NCI-H2081 (cell line): ENCODE measurements around the gene APBA2.

ENCODE experiments used
- DNase-seq, 2 experiments: peaks; one replicate each; lab custom pipeline; 2025; lab: John Stamatoyannopoulos, UW

APBA2 gene

DNA sequence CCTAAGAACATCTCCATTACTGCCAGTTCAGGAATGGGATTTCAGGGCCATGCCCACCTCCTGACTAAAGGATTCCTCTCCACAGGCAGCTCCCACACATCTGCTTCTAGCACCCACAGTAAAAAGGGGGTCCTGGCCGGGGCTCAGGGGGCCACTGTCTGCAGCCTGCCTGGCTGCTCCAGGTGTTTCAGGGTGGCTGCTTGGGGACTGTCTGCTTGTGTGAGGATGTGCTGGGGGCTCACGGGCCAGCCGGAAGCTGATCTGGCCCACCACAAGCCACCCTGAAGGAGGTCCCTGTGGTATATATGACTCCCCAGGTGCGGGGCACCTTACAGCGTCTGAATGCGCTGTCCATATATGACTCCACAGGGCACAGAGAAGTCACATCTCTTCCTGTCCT lies 248.5 kb downstream of the APBA2 start:
- no peak for DNase-seq

- no peak for DNase-seq
Measured at GRCh38 chr15:29134641-29135308, 249.0 kb downstream of the APBA2 start.

DNA sequence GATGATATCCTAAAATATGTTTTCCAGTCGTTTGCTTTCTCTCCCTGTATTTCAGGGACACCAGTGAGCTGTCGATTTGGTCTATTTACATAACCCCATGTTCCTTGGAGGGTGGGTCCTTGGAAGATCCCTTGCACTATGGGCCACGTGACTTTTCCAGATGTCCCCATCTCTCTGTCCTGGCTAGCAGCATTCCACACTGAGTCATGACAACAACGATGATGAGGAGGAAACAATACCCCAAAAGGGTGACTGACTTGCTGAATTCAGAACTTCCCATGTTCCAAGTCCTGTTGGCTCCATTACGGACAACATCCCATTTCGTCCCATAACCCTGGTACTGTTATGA lies 249.5 kb downstream of the APBA2 start:
- DNase-seq: no peak

- DNase-seq: no peak
Measured at GRCh38 chr15:29135702-29136646, 250.2 kb downstream of the APBA2 start.

- no peak for DNase-seq
Measured at GRCh38 chr15:29138260-29138659, 252.5 kb downstream of the APBA2 start.

DNA sequence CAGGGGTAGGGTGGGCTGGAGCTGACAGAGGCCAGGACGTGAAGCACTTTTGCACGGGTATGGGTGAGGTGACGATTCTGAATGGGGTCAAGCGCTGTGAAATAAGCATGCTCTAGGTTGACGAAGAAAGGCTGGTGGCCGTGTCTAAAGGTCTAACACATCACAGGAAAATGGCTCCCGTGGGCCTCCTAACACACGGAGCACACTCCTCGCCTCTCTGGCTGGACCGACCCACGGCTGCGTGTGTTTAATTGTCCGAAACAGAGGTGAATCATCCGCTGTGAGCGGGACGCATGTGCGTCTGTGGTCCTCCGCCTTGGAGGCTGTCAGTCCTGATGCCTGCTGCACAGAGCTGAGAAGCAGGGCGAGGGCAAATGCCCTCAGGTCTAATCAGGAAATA lies 253.3 kb downstream of the APBA2 start:
- DNase-seq: no peak

- DNase-seq: peak; percentile 63 to 72
Measured at GRCh38 chr15:29139540-29140459, 254.0 kb downstream of the APBA2 start.

DNA sequence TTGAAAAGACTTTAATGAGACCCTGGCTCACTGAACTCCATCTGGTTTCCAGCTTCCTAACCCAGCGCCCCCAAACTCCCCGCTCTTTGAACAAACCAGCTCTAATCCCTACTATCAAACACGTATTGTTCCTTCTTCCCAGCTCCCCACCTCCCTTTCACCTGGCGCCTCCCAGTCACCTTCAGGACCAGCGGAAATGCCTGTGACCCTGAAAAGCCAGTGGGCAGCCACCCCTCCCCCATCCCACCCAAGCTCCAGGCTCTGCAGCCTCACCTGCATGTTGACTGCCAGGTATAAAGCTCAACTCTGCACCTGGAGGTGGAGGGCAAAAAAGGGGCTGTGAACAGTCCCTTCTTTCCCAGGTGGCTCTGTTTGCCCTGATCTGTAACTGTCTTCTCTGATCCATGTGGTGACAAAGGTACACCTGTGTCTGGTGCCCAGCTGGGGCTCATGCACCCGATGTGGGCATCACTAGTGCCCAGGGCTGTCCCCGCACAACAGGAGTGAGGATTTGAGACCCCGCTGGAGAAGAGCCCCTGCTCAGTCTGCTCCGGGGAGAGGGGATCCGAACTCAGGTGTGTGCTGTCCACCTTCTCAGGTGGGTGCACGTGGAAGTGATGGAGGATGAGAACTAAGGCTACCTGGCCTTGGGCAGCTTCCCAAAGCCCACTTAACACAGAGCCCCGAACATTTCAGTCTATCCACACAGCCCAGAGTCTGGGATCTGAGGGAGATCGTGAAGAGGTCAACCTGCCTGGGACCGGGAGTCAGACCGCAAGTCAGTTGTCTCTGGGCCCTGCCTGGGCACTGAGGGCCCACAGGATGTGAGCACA lies 254.9 kb downstream of the APBA2 start:
- no peak for DNase-seq

DNA sequence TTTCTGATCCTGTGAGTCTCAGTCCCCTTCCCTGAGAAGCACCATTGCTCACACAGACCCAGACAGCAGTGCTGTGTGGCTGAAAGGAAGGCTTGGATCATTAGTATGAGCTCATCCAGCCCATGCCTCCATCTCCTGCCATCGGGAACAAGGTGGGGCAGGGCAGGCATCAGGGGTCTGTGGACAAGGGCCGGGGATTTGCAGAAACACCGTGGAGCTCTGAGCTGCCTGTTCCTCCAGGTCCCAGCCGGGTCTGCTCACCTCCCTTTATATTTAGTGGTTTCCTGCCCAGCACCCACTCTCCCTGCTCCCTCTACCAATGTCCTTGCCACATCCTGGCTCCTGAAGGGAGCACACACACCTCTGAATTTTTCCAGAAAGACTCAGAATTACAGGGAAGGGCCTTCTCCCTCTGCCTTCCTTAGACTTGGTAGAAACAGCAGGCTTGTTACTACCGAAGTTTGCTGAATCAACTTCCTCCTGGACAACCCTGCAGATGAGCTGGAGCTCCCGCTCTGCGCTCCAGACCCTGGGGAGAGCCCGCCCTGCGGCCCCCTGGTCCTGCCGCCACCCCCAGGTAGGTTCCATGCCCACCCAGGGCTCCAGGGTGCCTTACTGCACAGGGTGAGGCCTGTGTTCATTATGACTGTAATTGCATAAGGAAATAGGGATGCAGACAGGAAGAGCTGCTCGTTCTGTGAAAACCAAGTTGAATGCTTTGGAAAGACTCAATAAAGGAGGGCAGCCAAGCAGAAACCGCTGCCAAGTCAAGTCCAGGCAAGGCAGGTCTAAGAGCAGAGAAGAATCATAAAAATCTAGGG lies 255.7 kb downstream of the APBA2 start:
- DNase-seq: no peak

- no peak for DNase-seq
Measured at GRCh38 chr15:29142129-29142747, 256.5 kb downstream of the APBA2 start.

DNA sequence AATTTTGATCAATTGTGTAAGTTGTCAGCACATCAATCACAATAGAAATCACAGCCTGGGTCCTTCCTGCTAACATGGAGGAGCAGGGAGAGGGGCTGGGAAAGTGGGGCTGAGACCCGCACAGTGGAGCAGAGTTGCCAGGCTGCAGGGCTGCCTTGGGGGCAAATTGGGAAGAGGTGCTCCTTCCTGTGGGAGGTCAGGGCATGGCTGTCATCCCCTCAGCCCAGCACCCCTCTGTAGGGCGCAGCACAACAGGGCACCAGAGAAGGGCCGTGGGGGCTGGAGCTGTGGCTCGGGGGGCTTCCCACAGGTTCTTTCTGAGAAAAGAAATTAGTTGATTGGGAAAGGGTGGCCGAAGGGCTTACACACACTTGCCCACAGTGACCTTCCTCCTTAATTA lies 257.5 kb downstream of the APBA2 start:
- no peak for DNase-seq

GRCh38 chr15:29143909-29144635 lies 258.3 kb downstream of the APBA2 start:
- no peak for DNase-seq

DNA sequence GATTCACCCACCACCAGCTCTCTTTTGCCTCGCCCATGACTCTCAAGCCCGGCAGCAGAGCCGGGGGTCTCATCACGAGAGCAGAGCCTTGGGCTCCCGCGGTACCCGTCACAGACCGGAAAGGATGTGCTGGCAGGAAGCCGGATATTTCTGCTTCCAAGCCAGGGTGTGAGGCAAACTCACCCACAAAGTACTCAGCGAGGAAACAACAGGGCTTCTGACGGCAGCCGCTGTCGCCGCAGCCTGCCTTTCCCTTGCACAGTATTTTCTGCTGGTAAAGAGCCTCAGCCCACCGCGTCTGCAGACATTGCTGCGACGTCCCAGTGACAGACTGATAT lies 263.9 kb downstream of the APBA2 start:
- no peak for DNase-seq

DNA sequence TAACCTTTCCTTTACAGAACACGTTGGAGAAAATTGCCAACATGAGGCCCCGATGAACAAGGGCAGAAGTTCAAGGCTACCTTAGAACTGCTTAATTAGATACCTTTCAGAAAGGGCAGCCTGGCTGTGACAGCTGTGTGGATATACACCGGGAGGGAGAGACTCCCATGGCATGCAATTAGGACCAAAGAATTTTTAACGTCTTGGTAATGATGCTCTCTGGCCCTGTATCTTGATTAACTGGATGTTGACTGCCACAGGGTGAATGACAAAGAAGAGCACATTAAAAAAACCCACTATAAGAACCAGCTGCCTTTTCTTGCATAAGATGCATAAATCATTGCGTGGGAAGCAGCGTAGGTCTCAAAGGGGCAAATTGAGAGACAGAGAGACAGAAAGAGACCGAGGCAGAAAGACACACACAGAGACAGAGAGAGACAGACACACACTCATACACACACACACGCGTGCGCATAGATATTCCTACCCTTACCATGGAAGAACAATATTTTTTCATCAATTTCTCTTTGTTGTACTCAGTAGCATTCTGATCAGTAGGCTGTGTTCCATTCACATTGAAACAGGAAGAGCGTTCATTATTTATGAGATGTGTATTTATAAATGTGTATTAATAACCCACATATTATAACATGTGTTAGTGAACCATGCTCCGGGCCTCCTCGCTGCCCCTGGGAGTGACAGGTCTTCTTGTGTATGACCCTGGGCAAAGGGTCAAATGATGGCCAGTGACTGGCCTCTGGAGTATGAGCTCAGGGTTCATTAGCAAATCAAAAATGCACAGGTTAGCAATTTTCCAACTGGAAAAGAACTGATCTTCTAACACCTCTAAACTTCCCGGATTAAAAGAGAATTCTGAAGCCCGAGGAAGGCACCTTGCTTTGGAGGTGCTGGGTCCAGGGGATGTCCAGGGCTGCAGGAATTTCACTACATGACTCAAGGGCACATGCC lies 265.0 kb downstream of the APBA2 start:
- no peak for DNase-seq

- DNase-seq: no peak
Measured at GRCh38 chr15:29151484-29151857, 265.7 kb downstream of the APBA2 start.

GRCh38 chr15:29156521-29156920 lies 270.7 kb downstream of the APBA2 start:
- DNase-seq: no peak

DNA sequence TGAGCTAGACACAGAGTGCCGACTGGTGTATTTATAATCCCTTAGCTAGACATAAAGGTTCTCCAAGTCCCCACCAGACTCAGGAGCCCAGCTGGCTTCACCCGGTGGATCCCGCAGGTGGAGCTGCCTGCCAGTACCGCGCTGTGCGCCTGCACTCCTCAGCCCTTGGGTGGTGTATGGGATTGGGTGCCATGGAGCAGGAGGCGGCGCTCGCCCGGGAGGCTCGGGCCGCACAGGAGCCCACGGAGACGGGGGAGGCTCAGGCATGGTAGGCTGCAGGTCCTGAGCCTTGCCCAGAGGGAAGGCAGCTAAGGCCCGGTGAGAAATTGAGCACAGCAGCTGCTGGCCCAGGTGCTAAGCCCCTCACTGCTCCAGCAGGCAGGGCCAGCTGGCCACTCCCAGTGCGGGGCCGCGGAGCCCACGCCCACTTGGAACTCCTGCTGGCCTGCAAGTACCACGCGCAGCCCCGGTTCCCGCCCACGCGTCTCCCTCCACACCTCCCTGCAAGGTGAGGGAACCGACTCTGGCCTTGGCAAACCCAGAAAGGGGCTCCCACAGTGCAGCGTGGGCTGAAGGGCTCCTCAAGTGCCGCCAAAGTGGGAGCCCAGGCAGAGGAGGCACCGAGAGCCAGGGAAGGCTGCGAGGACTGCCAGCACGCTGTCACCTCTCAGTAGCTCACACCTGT lies 274.1 kb downstream of the APBA2 start:
- no peak for DNase-seq

DNA sequence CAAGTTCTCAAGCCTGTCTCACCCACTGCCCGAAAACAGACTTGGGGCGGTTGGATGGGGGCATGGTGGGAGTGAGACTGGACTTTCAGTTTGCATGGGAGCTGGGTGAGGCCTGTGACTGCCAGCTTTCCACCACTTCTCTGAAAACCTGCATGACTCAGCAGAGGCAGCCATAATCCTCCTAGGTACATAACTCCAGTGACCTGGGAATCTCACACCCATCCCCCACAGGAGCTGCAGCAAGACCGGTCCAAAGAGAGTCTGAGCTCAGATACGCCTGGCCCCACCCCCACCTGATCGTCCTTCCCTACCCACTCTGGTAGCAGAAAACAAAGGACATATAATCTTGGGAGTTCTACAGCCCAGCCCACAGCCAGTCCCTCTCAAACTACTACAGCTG lies 276.6 kb downstream of the APBA2 start:
- no peak for DNase-seq
